ENCODE results near the gene DAAM1.

DAAM1 gene

GRCh38 chr14:59336098-59336497 lies 147.6 kb downstream of the DAAM1 start:
- in situ Hi-C loops (cut with HindIII; ENCODE audit: low sequenced_read_pairs) = no loop called here

DNA sequence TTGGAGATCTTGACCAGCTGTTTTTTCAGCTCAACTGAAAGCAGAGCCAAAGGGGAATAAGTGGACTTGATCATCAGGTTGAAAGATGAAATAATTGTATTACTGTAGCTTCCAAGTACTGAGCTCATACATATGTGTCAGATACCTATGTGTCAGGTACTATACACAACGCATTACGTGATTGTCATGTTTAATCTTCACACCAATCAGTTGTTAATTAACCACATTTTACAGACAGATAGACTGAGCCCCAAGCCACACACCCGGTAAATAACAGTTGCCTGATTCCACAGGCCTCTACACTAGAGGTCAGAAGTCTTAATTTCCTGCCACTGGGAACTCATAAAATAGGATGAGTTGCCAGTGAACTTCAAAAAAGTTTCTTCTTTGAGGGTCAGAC lies 148.2 kb downstream of the DAAM1 start:
- in situ Hi-C loops (cut with HindIII; ENCODE audit: low sequenced_read_pairs) = no loop called here

DNA sequence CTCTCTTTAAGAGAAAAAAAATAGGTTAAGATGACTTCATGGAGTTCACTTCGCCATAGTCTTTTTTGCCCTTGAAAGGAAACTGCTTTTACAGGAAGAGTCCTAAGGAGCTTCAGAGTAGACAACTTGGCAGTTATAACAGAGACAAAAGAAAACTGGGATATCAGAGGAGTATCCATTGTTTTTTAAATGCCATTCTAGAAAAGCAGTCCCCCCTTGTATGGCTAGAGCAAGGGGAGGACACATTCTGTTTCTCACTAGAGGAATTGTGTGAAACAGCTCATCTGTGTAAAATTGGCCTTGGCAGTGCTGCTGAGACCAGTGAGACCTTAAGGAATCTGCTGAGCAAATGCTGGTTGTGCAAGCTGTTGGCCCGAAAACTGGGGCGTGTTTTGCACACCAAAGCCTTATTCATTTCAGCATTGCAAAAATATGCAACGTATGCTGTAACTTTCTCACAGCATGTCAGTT lies 148.7 kb downstream of the DAAM1 start:
- in situ Hi-C loops (cut with HindIII; ENCODE audit: low sequenced_read_pairs) = no loop called here

DNA sequence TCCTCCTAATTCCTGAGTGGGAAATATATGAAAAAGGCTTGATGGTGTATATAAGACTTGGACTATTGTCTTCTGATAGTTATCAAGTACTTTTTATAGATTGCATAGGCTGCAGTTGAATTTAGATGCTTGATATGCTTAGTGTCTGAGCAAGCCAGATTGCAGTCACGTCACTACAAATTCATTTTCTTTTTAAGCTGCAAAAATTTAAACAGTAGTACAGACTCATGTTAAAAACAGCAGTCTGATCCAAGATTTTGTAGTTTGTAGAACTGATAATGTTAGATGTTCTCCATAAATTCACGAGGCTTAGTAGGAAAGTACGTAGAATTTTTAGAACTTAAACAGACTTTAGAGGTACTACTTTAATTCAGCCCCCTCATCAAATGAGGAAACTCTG lies 150.3 kb downstream of the DAAM1 start:
- in situ Hi-C loops (cut with HindIII; ENCODE audit: low sequenced_read_pairs) = no loop called here

- in situ Hi-C loops (cut with HindIII; ENCODE audit: low sequenced_read_pairs) = no loop called here
Observed at GRCh38 chr14:59339524-59340330, 151.3 kb downstream of the DAAM1 start.

GRCh38 chr14:59341858-59342477 lies 153.5 kb downstream of the DAAM1 start:
- in situ Hi-C loops (cut with HindIII; ENCODE audit: low sequenced_read_pairs) = no loop called here

- in situ Hi-C loops (cut with HindIII; ENCODE audit: low sequenced_read_pairs) = no loop called here
Observed at GRCh38 chr14:59342516-59343484, 154.3 kb downstream of the DAAM1 start.

DNA sequence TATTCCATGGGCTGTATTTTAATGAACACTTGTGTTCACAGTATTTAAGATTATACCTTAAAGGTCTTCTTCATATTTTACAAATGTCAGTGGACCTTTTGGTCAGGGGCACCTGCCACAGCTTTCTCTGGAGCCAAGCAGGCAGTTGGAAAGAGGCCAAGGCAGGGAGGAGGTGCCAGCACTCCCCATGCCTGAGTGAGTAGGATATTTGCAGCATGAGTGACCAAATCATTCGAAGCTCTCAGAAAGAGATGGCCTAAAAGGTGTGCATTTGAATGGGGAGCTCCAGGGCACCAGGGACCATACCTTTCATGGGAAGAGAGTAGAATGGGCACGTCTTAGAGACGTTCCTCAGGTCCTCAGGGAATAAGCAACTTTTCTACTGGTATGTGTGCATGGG lies 155.1 kb downstream of the DAAM1 start:
- in situ Hi-C loops (cut with HindIII; ENCODE audit: low sequenced_read_pairs) = no loop called here

DNA sequence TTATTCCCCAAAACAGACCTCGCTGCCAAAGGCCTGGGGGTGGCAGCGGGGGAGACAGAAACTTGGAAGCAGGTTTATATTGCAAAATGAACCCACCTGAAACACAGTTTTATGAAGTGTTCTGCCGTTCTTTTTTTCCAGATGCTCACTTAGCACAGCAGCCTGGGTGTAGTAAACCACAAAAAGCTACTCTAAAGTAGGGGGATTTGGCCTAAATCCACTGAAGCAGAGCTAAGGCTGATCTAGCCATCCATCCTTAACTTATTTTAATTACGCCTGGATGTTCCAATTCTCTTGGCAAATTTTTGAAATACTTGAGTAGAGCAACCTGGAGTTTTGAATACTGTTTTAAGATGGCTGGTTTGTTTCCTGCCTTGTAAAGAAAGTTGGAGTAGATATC lies 155.5 kb downstream of the DAAM1 start:
- in situ Hi-C loops (cut with HindIII; ENCODE audit: low sequenced_read_pairs) = no loop called here

DNA sequence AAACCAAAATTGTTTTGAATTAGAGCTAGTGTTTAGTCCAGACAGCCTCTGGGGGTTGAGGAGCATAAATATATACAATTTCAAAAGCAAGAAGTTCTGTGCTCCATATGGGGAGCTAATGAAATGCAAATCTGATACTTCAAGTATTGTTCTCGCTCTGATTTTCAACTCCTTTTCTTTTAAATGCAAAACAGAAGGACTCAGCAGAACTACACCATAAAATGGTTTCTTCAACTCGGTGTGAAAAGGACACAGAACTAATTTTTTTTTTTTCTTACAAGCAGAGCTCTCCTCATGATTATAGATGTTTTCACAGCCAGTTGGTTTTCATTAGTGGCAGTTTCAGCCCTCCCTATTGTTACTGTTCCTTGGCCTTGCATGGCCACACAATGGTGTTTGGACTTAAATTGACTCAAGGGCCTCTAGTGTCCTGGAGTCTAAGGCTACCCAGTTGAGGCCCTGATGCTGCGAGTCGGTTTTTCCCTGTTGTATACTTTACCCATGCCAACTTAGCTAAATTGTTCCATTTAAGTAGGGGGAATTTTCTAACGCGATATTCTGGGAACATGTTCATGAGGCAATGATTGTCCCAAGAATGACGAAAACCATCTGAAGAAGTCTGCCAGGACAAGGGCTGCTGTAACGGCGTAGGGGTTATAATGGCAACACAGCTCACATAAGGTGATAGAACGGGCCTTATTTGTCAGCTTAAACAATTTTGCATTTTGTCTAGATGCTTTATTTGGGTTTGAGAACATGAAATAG lies 156.4 kb downstream of the DAAM1 start:
- in situ Hi-C loops (cut with HindIII; ENCODE audit: low sequenced_read_pairs) = no loop called here

GRCh38 chr14:59346329-59346728 lies 157.9 kb downstream of the DAAM1 start:
- in situ Hi-C loops (cut with HindIII; ENCODE audit: low sequenced_read_pairs) = no loop called here

- in situ Hi-C loops (cut with HindIII; ENCODE audit: low sequenced_read_pairs) = no loop called here
Observed at GRCh38 chr14:59346796-59347510, 158.5 kb downstream of the DAAM1 start.

DNA sequence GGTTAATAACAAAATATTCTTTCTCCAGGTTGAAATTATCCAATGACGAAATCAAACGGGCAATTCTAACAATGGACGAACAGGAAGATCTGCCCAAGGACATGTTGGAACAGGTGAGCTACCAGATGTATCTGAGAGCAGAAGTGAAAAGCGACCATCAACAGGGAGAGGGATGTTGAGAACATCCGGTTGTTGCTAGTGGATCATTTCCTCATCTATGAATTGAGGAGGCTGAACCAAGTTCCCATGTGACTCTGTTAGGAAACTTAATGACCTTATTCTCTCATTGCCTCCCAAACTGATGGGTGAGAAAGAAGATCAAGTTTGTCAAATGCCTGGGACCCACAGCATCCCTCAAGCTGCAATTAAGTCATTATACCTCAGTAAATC lies 159.0 kb downstream of the DAAM1 start:
- in situ Hi-C loops (cut with HindIII; ENCODE audit: low sequenced_read_pairs) = no loop called here

DNA sequence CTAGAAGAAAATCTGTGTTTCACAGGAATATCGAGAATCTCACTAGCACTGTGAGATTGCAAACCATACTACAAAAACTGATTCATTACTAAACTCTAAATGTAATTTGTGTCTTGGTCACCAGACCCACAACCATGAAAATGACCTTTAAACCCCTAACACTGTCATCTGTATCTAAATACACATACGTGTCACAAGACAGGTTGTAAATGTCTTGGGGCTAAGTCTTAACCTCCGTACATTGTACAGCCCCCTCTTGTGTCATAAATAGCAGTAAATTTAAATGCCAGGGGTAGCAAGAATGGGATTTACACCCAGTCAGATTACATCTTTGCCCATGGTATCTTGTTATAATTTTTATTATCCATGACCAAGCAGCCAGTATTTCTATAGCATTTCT lies 159.4 kb downstream of the DAAM1 start:
- in situ Hi-C loops (cut with HindIII; ENCODE audit: low sequenced_read_pairs) = no loop called here

DNA sequence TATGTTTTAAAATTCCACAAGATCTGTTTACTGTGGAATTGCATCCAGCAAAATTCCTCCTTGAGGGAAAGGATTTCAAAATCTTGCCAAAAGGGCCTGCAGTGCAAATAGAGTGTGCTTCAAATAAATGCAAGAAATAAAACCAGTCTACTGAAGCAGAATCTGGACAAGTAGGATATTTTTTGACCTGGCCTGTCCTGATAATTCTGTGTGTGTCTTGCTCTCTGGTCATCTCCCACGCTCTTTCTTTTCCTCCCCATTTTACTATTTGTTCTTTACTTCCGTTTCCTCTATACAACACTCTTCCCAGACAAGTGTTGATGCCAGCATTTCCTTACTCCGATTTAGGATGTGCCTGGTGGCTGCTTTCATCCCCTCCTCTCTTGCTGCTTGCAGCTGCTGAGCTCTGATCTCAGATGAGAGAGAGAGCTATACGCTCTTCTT lies 160.8 kb downstream of the DAAM1 start:
- in situ Hi-C loops (cut with HindIII; ENCODE audit: low sequenced_read_pairs) = no loop called here

DNA sequence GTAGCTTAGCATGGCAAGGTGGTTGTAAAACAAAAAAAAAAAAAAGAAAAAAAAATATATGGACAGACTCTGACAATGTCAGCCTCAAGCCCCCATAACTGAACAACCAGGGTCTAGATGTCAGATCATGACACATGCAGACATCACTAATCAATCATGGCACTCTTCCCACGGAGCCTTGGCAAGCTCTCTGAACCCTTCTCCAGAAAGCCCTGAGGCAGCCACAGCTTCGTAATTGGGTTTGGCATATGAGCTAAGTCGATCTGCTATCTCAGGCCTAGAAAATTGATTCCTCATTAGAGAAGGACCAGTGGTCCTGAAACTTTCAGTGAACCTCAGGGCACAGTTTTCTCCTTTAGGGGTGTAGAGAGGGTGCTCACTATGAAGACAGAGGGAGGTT lies 164.5 kb downstream of the DAAM1 start:
- in situ Hi-C loops (cut with HindIII; ENCODE audit: low sequenced_read_pairs) = no loop called here

- in situ Hi-C loops (cut with HindIII; ENCODE audit: low sequenced_read_pairs) = no loop called here
Observed at GRCh38 chr14:59354666-59355065, 166.2 kb downstream of the DAAM1 start.

DNA sequence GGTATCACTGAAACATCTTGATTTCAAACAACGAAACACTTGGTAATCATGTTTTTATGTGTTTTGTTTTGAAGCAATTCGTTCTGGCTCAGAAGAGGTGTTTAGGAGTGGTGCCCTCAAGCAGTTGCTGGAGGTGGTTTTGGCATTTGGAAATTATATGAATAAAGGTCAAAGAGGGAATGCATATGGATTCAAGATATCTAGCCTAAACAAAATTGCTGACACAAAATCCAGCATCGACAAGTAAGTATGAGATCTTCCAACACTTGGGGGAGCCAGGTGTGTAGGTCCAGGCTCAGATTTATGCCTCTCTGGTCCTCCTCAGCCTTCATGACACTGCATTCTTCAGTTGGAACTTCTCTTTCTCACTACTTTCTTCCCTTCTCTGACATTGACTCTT lies 166.6 kb downstream of the DAAM1 start:
- in situ Hi-C loops (cut with HindIII; ENCODE audit: low sequenced_read_pairs) = no loop called here

- in situ Hi-C loops (cut with HindIII; ENCODE audit: low sequenced_read_pairs) = no loop called here
Observed at GRCh38 chr14:59356312-59356711, 167.8 kb downstream of the DAAM1 start.

DNA sequence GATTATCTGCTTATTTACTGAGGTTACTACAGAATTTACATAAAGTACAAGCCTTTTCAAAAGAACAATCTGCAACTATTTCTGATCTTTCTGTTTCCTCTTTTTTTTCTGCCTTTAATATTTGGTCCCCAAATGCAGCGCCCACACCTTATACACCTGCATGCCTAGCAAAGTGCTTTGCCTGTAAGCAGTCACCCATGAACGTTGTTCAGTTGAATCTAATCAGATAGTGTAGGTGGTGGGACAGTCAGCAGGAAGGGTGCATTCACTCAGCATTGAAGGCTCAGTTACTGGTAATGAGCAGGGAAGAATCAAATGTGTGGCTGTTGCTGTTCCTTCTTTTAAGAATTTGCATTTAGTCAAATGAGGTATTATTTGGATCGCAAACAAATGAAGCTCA lies 168.3 kb downstream of the DAAM1 start:
- in situ Hi-C loops (cut with HindIII; ENCODE audit: low sequenced_read_pairs) = no loop called here

Data from endothelial cell of hepatic sinusoid (primary cell).